HG03097 (cell line): Measurements from ENCODE around the gene U2AF1L4.

ENCODE experiments used
- ATAC-seq: cut with Tn5 transposase; IDR thresholded peaks from one replicate; pipeline ENCODE4 v1.9.1; 2021; ENCODE audit not compliant: unreplicated experiment, low FRiP score

Gene U2AF1L4

GRCh38 chr19:35715355-35715809 lies 29.8 kb downstream of the U2AF1L4 start:
- ATAC-seq: no peak

- no peak for ATAC-seq
Measured at GRCh38 chr19:35714601-35715354, 30.4 kb downstream of the U2AF1L4 start.

- ATAC-seq: no peak
Measured at GRCh38 chr19:35713904-35714495, 31.2 kb downstream of the U2AF1L4 start.

- no peak for ATAC-seq
Measured at GRCh38 chr19:35713506-35713850, 31.7 kb downstream of the U2AF1L4 start.

- no peak for ATAC-seq
Measured at GRCh38 chr19:35712567-35713505, 32.4 kb downstream of the U2AF1L4 start.

- ATAC-seq: no peak
Measured at GRCh38 chr19:35710784-35711723, 34.2 kb downstream of the U2AF1L4 start.

- no peak for ATAC-seq
Measured at GRCh38 chr19:35708391-35708790, 36.8 kb downstream of the U2AF1L4 start.

- no peak for ATAC-seq
Measured at GRCh38 chr19:35704218-35704617, 41.0 kb downstream of the U2AF1L4 start, which contains the start of gene ZBTB32. Gene ZBTB32, plus strand, starts transcription at chr19:35704558. Its CDS starts 10,069 bp downstream, at chr19:35714627.

- no peak for ATAC-seq
Measured at GRCh38 chr19:35703343-35703742, 41.9 kb downstream of the U2AF1L4 start.

- ATAC-seq: peak; percentile 93
Measured at GRCh38 chr19:35702223-35703012, 42.8 kb downstream of the U2AF1L4 start.

- ATAC-seq: no peak
Measured at GRCh38 chr19:35696835-35697234, 48.4 kb downstream of the U2AF1L4 start.

GRCh38 chr19:35695895-35696422 lies 49.3 kb downstream of the U2AF1L4 start:
- ATAC-seq: no peak

- ATAC-seq: peak; percentile 78
Measured at GRCh38 chr19:35693835-35694599, 51.2 kb downstream of the U2AF1L4 start.

- ATAC-seq: peak; percentile 17
Measured at GRCh38 chr19:35693422-35693821, 51.8 kb downstream of the U2AF1L4 start.
